Prostate gland (tissue), 2 donors: ENCODE measurements around the gene PTX4.

Source experiments
- POLR2A ChIP-seq: fragments of 450-650 bp; IDR thresholded peaks from one replicate; pipeline ENCODE4 v1.6.1; 2016; ENCODE audit warnings: antibody characterized with exemption, mild to moderate bottlenecking
- POLR2AphosphoS5 ChIP-seq: sonication (generic); formaldehyde crosslinking; IDR thresholded peaks from one replicate; pipeline ENCODE4 v1.6.1; 2017; ENCODE audit warnings: antibody characterized with exemption
- TF ChIP-seq, protein P1 (sequence below), 4 experiments: fragments of 200-600 bp in 2 of 4; fragments of 450-650 bp in 2 of 4; sonication (generic) in 2 of 4; IDR thresholded peaks; 1 replicate in 3 of 4; 2 replicates in 1 of 4; pipeline ENCODE4 v1.5.1; 2016 to 2019; ENCODE audit warnings: antibody characterized with exemption in 4 of 4, mild to moderate bottlenecking in 2 of 4, moderate library complexity in 2 of 4

DNA sequence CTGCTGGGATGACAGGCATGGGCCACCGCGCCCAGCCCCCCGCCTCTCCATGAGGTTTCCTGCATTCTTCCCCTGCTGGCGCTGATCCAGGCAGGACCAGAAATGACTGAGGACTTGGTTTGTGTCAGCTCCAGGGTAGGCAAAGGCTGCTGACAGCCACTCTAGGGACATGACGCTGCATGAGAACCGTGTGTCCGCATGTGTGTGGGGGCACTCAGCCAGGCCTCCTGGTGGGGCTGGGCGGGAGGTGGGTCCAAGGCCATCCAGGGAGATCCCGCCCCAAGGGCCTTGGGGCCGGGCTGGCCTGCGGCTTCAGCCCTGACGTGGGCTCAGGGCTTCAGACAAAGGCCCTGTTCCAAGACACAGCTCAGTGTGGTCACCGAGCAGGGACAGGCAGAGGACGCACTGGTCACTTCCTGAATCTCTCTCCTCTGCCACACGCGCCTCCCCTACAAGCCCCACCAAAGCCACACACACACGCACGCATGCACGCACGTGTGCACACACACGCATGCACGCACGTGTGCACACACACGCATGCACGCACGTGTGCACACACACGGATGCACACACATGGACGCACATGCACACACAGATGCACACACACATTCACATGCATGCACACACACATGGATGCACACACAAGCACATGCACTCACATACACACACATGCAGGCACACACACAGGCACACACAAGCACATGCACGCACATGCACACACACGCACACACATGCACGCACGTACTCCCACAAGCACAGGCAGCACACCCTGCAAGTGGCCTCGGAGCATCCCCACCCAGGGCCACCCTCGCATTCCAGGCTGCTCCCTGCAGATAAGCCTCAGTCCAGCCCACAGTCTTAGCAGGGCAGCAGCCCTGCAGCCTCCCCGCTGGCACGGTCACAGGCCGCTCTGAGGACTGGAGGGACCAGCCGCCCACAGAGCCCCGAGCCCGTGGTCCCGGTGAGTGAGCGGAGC, 39.4 kb upstream of the PTX4 start:
- TF ChIP-seq POLR2AphosphoS5 (no peak), POLR2A (no peak)
- TF ChIP-seq, protein P1, sequence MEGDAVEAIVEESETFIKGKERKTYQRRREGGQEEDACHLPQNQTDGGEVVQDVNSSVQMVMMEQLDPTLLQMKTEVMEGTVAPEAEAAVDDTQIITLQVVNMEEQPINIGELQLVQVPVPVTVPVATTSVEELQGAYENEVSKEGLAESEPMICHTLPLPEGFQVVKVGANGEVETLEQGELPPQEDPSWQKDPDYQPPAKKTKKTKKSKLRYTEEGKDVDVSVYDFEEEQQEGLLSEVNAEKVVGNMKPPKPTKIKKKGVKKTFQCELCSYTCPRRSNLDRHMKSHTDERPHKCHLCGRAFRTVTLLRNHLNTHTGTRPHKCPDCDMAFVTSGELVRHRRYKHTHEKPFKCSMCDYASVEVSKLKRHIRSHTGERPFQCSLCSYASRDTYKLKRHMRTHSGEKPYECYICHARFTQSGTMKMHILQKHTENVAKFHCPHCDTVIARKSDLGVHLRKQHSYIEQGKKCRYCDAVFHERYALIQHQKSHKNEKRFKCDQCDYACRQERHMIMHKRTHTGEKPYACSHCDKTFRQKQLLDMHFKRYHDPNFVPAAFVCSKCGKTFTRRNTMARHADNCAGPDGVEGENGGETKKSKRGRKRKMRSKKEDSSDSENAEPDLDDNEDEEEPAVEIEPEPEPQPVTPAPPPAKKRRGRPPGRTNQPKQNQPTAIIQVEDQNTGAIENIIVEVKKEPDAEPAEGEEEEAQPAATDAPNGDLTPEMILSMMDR (IDR thresholded peaks at IDR 0.05), result no peak
